KMS-11 (cell line): ENCODE measurements around the gene DGKB.

Experiments
- H2AFZ ChIP-seq: fragments of 200-600 bp; sonication (generic); 2 replicates; pipeline ENCODE4 v1.6.1; 2016; ENCODE audit warnings: antibody characterized with exemption, mixed run types, low read depth
- H3K27ac ChIP-seq: fragments of 200-600 bp; sonication (generic); 2 replicates; pipeline ENCODE4 v1.6.1; 2016; ENCODE audit warnings: mild to moderate bottlenecking, mixed run types
- H3K27me3 ChIP-seq: fragments of 200-600 bp; sonication (generic); 2 replicates; pipeline ENCODE4 v1.6.1; 2017; ENCODE audit warnings: mild to moderate bottlenecking, low read depth, mixed run types, moderate library complexity; ENCODE audit not compliant: insufficient read depth
- H3K36me3 ChIP-seq: fragments of 200-600 bp; sonication (generic); 2 replicates; pipeline ENCODE4 v1.6.1; 2017; ENCODE audit warnings: mild to moderate bottlenecking, mixed run types; ENCODE audit not compliant: insufficient read depth
- H3K4me1 ChIP-seq: fragments of 200-600 bp; sonication (generic); 2 replicates; pipeline ENCODE4 v1.6.1; 2016; ENCODE audit warnings: mild to moderate bottlenecking, low read depth, mixed run types; ENCODE audit not compliant: poor library complexity, severe bottlenecking
- H3K4me2 ChIP-seq: fragments of 200-600 bp; sonication (generic); 2 replicates; pipeline ENCODE4 v1.7.0; 2016; ENCODE audit warnings: mild to moderate bottlenecking, mixed run types
- H3K4me3 ChIP-seq: fragments of 200-600 bp; sonication (generic); IDR thresholded peaks from 2 replicates; pipeline ENCODE4 v1.6.1; 2017; ENCODE audit warnings: low read depth, low read length, mixed read lengths; ENCODE audit not compliant: insufficient read depth
- H3K79me2 ChIP-seq: fragments of 200-600 bp; sonication (generic); 2 replicates; pipeline ENCODE4 v1.6.1; 2016; ENCODE audit warnings: low read depth, mixed run types; ENCODE audit not compliant: insufficient read depth
- H3K9ac ChIP-seq: fragments of 200-600 bp; sonication (generic); 2 replicates; pipeline ENCODE4 v1.6.1; 2016; ENCODE audit warnings: mild to moderate bottlenecking, mixed run types
- H4K20me1 ChIP-seq: fragments of 200-600 bp; sonication (generic); 2 replicates; pipeline ENCODE4 v1.6.1; 2016; ENCODE audit warnings: mild to moderate bottlenecking, mixed run types; ENCODE audit not compliant: insufficient read depth
- TF ChIP-seq, protein P1 (sequence below): fragments of 200-600 bp; sonication (generic); conservative IDR thresholded peaks from 2 replicates; pipeline ENCODE4 v1.6.1; 2017; ENCODE audit warnings: low read depth, mild to moderate bottlenecking, antibody characterized with exemption, low read length, moderate library complexity, mixed read lengths

The DGKB gene

DNA sequence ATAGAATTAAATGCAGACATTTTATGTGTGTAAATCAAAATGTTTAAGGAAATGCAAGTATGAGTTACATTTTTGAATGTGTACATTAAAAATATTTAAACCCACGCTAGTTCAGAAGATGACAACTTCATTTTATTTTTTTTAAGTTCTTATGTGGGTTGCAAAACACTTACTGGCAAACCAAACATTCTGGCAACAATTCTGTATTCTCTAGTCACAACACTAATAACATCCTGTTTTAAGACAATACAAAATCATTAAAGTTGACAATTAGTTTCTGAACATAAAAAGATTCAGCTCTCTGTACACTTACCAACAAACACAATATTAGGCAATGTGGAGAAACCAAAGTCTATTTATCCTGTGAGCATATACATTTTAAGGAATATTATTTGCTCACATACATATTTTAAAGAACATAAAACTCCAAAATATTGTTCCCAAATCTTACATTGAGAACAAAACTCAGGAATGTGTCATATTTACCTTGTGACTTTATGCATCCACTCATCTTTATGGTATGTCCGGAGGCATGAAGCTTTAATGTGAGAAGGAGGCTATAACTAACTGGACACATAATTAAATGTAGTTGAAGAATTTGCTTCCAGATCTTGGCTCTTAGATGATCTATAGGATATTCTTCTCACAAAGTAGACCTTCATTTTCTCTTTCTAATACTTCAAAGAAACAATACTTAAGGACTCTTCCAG, 134.7 kb downstream of the DGKB start:
- no peak overlapping the region for H2AFZ ChIP-seq

DNA sequence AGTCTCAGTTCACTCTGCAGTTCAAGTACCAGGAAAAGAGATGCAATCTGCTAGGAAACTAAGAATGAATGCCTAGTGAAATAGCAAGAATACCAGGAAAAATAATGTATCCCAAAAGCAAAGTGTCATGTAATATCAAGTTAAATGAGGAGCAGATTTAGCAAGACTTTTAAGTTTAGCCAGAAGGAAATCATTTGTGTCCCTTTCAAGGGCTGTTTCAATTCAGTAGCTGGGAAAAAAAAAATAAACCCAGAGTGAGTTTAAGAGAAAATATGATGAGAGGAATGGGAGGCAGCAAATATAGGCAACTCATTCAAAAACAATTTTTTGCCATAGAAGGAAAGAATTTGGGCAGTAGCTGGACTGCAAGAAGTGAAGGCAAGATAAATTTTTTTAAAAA, 135.8 kb downstream of the DGKB start:
- Histone ChIP-seq H2AFZ (no peak overlapping the region), H4K20me1 (no peaks in the 10 kb centered on the region), H3K27me3 (no peaks in the 10 kb centered on the region), H3K27ac (no peak overlapping the region), H3K4me2 (no peak overlapping the region), H3K9ac (no peak overlapping the region), H3K79me2 (no peaks in the 10 kb centered on the region), H3K4me1 (no peaks in the 10 kb centered on the region), H3K4me3 (no peak overlapping the region), H3K36me3 (no peaks in the 10 kb centered on the region)
- TF ChIP-seq, protein P1, sequence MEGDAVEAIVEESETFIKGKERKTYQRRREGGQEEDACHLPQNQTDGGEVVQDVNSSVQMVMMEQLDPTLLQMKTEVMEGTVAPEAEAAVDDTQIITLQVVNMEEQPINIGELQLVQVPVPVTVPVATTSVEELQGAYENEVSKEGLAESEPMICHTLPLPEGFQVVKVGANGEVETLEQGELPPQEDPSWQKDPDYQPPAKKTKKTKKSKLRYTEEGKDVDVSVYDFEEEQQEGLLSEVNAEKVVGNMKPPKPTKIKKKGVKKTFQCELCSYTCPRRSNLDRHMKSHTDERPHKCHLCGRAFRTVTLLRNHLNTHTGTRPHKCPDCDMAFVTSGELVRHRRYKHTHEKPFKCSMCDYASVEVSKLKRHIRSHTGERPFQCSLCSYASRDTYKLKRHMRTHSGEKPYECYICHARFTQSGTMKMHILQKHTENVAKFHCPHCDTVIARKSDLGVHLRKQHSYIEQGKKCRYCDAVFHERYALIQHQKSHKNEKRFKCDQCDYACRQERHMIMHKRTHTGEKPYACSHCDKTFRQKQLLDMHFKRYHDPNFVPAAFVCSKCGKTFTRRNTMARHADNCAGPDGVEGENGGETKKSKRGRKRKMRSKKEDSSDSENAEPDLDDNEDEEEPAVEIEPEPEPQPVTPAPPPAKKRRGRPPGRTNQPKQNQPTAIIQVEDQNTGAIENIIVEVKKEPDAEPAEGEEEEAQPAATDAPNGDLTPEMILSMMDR = no peak

More for the DNA sequence above, 134.7 kb downstream of the DGKB start:
- TF ChIP-seq, protein P1 = no peak
- H3K9ac ChIP-seq = no peak overlapping the region
- no peak overlapping the region for H3K4me3 ChIP-seq
- no peaks in the 10 kb centered on the region for H3K36me3 ChIP-seq
- no peaks in the 10 kb centered on the region for H3K79me2 ChIP-seq
- no peaks in the 10 kb centered on the region for H3K27me3 ChIP-seq
- H3K4me2 ChIP-seq = no peak overlapping the region
- H3K4me1 ChIP-seq = no peaks in the 10 kb centered on the region
- H4K20me1 ChIP-seq = no peaks in the 10 kb centered on the region
- H3K27ac ChIP-seq = no peak overlapping the region

DNA sequence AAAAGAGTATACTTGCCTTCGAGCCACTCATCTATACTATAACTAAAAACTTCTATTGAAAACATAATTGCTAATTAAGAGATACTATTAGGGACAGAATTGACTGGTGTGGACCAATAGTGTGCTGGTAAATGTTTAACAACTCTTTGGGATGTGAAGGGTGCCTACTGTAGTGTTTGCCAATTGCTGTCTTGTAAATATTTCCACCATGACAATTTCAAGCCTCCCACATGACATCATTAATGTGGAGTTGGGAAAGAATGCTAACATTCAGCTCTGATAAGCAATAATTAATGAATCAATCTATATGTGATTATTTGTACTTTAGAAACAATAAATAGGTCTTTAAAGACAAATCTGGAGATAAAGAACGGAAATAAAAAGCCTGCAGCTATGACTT, 136.8 kb downstream of the DGKB start:
- Histone ChIP-seq H3K4me1 (no peaks in the 10 kb centered on the region), H4K20me1 (no peaks in the 10 kb centered on the region), H3K4me3 (no peak overlapping the region), H3K27me3 (no peaks in the 10 kb centered on the region), H3K4me2 (no peak overlapping the region), H3K36me3 (no peaks in the 10 kb centered on the region), H3K9ac (no peak overlapping the region), H3K79me2 (no peaks in the 10 kb centered on the region), H3K27ac (no peak overlapping the region), H2AFZ (no peak overlapping the region)
- TF ChIP-seq, protein P1 = no peak

DNA sequence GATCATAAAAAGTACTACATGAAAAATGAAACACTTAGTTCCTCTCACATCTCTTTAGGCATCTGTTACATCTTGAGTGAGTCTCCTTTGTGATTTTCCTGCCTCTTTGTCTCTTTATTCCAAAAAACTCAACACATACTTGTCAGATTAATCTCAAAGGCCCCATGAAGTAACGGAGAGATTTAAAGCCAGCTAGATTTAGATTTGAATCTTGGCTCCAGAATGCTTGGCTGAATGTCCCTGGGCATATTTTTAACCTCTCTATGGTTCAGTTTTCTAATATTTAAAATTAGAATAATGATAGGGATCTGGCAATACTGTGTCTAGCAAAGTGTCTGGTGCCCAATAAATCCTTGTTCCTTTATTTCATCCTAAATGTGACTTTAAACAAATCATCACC, 140.0 kb downstream of the DGKB start:
- no peak overlapping the region for H3K27ac ChIP-seq
- no peak overlapping the region for H3K9ac ChIP-seq
- no peaks in the 10 kb centered on the region for H4K20me1 ChIP-seq
- no peaks in the 10 kb centered on the region for H3K79me2 ChIP-seq
- no peak overlapping the region for H2AFZ ChIP-seq
- TF ChIP-seq, protein P1 = no peak
- H3K4me1 ChIP-seq = no peaks in the 10 kb centered on the region
- H3K36me3 ChIP-seq = no peaks in the 10 kb centered on the region
- H3K4me2 ChIP-seq = no peak overlapping the region
- no peaks in the 10 kb centered on the region for H3K27me3 ChIP-seq
- H3K4me3 ChIP-seq = no peak overlapping the region
